NCI-H345 treated with DMSO at 0.1 percent for 48 hours (cell line): Measurements from ENCODE around the gene SEMA3G.

Experiments
- DNase-seq: peaks from one replicate; lab custom pipeline; 2025; ENCODE audit not compliant: unreplicated experiment; lab: John Stamatoyannopoulos, UW

The SEMA3G gene

DNA sequence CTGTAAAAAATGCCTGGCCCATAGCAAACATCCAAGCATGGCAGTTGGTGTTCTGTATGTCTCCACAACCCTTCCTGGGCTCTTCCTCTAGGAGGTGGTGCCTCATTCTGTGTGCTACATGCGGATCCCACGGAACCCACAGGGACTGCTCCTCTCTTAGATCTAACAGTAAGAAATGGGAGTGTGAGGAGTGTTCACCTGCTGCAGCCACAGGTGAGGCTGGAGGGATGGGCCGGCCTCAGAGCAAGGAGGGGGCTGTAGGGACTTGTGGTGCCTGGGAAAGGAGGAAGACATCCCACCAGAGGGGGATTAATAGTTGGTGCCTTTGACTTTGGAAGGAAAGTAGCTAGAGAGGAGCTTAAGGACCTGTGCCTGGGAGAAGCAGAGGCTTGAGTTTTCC, 22.2 kb downstream of the SEMA3G start:
- DNase-seq, result no peak

- DNase-seq, result no peak
Observed at GRCh38 chr3:52420388-52420787, 24.5 kb downstream of the SEMA3G start.

- no peak for DNase-seq
Observed at GRCh38 chr3:52415800-52416199, 29.1 kb downstream of the SEMA3G start.

GRCh38 chr3:52408466-52408865, 36.4 kb downstream of the SEMA3G start:
- DNase-seq, result no peak

DNA sequence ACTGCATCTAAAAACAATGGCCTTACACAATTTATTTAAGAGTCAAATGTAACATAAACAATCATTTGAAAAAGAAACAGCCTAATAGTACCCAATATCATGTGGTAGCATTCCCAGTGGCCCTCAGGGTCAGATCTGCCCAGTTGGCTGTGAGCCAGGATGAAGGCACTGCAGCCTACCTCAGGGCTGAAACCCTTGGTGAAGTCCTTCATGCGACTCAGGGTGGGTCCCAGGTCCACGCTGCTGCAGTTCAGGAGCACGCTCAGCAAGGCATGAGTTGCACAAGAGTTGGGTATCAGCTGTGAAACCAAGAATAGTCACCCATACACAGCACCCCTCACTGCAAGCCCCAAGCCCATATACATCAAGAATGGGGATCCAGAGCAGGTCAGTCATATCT, 37.1 kb downstream of the SEMA3G start:
- no peak for DNase-seq

- no peak for DNase-seq
Observed at GRCh38 chr3:52406791-52407510, 38.0 kb downstream of the SEMA3G start.

- no peak for DNase-seq
Observed at GRCh38 chr3:52406231-52406661, 38.7 kb downstream of the SEMA3G start.

DNA sequence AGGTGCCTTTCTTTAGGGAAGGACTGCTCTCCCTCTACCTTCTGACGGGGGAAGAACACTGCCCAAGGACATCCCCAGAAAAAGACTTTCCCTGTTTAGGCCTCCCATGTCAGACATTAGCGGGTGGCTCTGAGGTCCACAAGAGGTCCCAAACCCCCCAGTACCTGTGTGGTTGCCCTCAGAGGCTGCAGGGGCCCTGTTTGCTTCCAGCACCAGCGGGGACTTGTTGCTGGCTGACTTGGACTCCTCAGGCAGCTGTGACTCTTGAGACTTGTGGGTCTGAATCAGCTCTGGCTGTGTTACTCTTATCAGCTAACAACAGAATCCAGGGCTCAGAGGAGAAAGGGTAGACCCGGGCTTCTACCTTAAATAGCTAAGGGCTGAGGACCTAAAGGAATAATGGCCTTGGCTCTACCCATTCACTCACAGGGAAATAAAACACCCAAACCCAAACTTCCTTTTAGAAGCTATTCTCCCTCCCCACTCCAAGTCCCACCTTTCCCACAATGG, 39.2 kb downstream of the SEMA3G start:
- no peak for DNase-seq

- DNase-seq, result no peak
Observed at GRCh38 chr3:52405066-52405465, 39.8 kb downstream of the SEMA3G start.

GRCh38 chr3:52404391-52404790, 40.5 kb downstream of the SEMA3G start:
- no peak for DNase-seq

- DNase-seq, result no peak
Observed at GRCh38 chr3:52403955-52404354, 40.9 kb downstream of the SEMA3G start.

DNA sequence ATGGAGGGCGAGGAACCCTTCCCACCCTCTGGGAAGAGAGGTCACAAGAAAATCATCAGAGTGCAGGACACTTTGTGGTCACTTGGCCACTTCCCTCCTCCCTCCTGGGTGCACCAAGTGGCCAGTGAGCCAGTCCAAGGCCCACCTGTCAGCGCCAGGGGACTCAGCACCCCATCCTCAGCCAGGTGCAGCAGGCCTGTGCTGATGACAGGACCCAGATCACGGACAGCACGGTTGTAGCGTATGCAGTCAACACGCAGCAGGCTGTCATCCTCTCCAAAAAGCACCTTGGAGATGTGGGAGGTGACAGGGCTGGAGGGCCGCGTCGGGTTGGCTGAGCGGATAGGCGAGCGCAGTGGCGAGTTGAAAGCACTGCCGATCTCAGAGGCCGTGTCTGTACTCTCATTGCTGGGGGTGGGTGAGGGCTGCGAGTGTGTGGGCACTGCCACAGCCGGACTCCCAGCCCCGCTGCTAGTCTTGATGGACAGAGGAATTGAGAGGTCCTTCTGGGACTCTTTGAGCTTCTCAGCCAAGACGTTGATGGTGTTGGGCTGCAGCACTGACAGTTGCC, 41.5 kb downstream of the SEMA3G start:
- DNase-seq, result no peak

GRCh38 chr3:52402706-52403270, 42.1 kb downstream of the SEMA3G start:
- DNase-seq, result no peak

GRCh38 chr3:52402101-52402521, 42.8 kb downstream of the SEMA3G start:
- DNase-seq, result no peak

GRCh38 chr3:52401551-52401950, 43.4 kb downstream of the SEMA3G start:
- no peak for DNase-seq

GRCh38 chr3:52401021-52401420, 43.9 kb downstream of the SEMA3G start:
- no peak for DNase-seq

DNA sequence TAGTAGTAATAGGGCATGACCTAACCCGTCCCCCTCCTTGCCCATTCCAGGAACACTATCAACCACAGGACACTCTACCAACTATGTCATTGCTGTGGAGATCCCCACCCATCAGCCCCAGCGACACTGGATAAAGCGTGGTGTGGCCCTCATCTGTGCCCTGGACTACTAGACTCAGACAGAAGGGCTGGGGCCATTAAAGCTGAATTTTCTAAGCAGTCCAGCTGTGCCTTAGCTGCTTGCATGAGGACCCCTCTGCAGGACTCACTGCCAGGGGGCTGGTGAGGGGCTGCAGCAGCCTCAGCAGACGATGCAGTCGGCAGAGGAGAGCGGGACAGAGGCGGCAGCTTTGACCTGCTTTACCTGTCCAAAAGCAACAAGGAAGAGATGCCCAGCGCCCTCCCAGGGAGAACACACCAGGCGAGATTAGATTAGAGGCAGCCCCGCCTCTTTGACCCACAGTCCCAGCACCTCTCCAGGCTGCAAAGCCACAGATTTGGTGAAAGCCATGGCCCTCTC, 44.6 kb downstream of the SEMA3G start:
- no peak for DNase-seq

DNA sequence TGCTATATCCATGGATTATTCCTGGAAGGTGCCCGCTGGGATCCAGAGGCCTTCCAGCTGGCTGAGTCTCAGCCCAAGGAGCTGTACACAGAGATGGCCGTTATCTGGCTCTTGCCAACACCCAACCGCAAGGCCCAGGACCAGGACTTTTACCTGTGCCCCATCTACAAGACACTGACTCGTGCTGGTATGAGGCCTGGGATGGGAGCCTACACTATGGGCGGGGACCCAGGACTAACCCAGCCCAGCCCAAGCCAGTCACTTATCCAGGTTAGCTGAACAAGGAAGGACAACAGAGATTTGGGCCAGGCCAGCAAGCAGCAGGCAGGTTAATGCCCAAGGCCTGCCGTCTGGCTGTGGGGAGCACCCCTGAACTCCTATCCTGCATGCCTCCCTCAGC, 45.3 kb downstream of the SEMA3G start:
- DNase-seq, result no peak

DNA sequence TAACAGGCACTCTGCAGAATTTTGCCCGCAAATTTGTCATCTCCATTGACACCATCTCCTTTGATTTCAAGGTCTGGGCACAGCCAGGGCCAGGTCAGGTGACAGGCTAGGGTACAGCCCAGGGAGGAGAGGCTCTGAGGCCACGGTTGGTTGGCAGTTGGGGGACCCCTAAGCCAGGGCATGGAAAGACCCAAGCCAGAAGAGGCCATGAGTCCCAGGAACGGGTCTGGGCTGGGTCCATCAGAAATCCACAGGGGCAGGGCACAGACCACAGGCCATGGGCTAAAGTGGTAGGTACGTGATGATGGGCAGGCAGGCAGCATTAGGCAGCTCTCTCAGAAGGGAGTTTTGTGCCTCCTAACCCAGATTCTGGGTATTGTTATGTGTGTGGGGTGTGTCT, 45.8 kb downstream of the SEMA3G start:
- DNase-seq, result no peak

- DNase-seq, result no peak
Observed at GRCh38 chr3:52398670-52399081, 46.2 kb downstream of the SEMA3G start.

DNA sequence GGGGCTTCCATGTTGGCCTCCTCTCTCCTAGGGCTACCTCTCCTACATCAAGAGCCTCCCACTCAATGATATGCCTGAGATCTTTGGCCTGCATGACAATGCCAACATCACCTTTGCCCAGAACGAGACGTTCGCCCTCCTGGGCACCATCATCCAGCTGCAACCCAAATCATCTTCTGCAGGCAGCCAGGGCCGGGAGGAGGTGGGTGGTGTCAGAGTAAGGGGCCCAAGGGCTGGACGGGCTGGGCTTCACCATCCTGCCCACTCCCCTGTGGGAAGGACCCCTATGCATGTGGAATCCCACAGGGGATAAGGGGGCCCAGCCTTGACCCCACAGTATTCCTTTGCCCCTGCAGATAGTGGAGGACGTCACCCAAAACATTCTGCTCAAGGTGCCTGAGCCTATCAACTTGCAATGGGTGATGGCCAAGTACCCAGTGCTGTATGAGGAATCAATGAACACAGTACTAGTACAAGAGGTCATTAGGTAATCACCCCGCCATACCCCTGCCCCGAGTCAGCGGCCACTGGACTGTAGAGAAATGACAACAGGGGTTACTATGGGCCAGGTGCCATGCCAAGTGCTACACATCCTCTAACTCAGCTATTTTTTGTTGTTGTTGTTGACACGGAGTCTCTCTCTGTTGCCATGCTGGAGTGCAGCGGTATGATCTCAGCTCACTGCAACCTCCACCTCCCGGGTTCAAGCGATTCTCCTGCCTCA, 47.1 kb downstream of the SEMA3G start:
- no peak for DNase-seq
